WTC11 (cell line): ENCODE data around the gene ZRANB2.

Experiments used
- GABPB1 ChIP-seq: sonication (generic); formaldehyde crosslinking; IDR thresholded peaks from 2 replicates; pipeline ENCODE4 v1.8.1; 2023; ENCODE audit warnings: mild to moderate bottlenecking, missing genetic modification reagents
- GRHL2 ChIP-seq: fragments of 250-450 bp; sonication (Bioruptor Pico); IDR thresholded peaks from 2 replicates; pipeline ENCODE4 v1.8.0; 2022; ENCODE audit warnings: mild to moderate bottlenecking, moderate library complexity; ENCODE audit not compliant: insufficient replicate concordance, severe bottlenecking
- SP1 ChIP-seq: sonication (generic); formaldehyde crosslinking; conservative IDR thresholded peaks from 2 replicates; pipeline ENCODE4 v1.8.1; 2022; ENCODE audit warnings: missing genetic modification reagents
- TEAD4 ChIP-seq: sonication (generic); formaldehyde crosslinking; IDR thresholded peaks from 2 replicates; pipeline ENCODE4 v1.8.0; 2022; ENCODE audit warnings: mild to moderate bottlenecking, missing genetic modification reagents
- ZBTB21 ChIP-seq: sonication (generic); formaldehyde crosslinking; IDR thresholded peaks from 2 replicates; pipeline ENCODE4 v1.8.1; 2023; ENCODE audit warnings: mild to moderate bottlenecking, missing genetic modification reagents, borderline replicate concordance
- ZNF396 ChIP-seq: fragments of 250-450 bp; sonication (Bioruptor Pico); IDR thresholded peaks from 2 replicates; pipeline ENCODE4 v1.8.0; 2021; ENCODE audit warnings: mild to moderate bottlenecking, moderate library complexity, borderline replicate concordance
- TF ChIP-seq, protein P1 (sequence below): sonication (generic); formaldehyde crosslinking; IDR thresholded peaks from 2 replicates; pipeline ENCODE4 v1.8.1; 2023; ENCODE audit warnings: mild to moderate bottlenecking, missing genetic modification reagents, moderate library complexity
- TF ChIP-seq, protein P2 (sequence below): fragments of 200-600 bp; IDR thresholded peaks from 2 replicates; pipeline ENCODE4 v1.8.0; 2022; ENCODE audit warnings: antibody characterized with exemption
- TF ChIP-seq, protein P3 (sequence below): sonication (generic); formaldehyde crosslinking; IDR thresholded peaks from 2 replicates; pipeline ENCODE4 v1.8.0; 2023; ENCODE audit warnings: missing genetic modification reagents, mild to moderate bottlenecking, borderline replicate concordance
- TF ChIP-seq, protein P4 (sequence below): sonication (generic); formaldehyde crosslinking; IDR thresholded peaks from 2 replicates; pipeline ENCODE4 v1.8.1; 2023; ENCODE audit warnings: mild to moderate bottlenecking, missing genetic modification reagents, moderate library complexity
- TF ChIP-seq, protein P5 (sequence below): sonication (generic); formaldehyde crosslinking; IDR thresholded peaks from 2 replicates; pipeline ENCODE4 v1.8.0; 2023; ENCODE audit warnings: missing genetic modification reagents

DNA sequence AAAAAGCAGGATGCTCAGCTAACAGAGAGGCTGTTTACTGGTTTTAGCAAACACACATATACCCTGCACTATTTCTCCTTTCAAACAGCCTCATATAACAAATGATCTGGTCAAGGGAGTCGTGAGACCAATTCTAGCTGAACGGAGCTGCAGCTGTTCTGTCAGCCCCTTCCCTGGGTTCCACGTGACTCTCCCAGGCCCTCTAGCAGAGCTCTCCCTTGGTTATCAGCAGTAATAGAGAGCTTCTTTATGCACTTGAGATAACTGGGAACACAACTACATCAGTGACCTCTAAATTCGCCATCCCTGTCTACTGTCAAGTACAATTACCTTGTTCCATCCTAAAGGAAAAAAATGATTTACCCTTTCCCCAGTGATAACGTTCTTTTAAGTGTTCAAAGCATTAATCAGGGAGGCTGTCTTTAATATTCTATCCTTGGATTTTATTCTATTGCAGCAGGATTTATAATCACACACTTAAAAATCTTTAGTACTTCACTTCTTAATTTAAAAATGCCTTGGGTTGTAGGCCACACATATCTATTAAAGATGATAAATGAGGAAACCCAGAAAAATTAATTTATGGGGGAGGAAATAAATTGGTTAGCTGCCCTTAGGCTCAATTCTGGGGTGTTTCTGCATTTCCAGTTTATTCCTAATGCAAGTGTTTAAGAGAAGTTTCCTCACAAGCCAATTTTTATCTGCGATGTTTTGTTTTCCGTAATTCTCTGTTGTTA lies 61.4 kb downstream of the ZRANB2 start:
- TF ChIP-seq, protein P1, sequence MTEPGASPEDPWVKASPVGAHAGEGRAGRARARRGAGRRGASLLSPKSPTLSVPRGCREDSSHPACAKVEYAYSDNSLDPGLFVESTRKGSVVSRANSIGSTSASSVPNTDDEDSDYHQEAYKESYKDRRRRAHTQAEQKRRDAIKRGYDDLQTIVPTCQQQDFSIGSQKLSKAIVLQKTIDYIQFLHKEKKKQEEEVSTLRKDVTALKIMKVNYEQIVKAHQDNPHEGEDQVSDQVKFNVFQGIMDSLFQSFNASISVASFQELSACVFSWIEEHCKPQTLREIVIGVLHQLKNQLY (CRISPR knock-in tag): no peak
- no peak for TF ChIP-seq SP1
- TF ChIP-seq GRHL2 (CRISPR knock-in tag): no peak
- TF ChIP-seq, protein P2, sequence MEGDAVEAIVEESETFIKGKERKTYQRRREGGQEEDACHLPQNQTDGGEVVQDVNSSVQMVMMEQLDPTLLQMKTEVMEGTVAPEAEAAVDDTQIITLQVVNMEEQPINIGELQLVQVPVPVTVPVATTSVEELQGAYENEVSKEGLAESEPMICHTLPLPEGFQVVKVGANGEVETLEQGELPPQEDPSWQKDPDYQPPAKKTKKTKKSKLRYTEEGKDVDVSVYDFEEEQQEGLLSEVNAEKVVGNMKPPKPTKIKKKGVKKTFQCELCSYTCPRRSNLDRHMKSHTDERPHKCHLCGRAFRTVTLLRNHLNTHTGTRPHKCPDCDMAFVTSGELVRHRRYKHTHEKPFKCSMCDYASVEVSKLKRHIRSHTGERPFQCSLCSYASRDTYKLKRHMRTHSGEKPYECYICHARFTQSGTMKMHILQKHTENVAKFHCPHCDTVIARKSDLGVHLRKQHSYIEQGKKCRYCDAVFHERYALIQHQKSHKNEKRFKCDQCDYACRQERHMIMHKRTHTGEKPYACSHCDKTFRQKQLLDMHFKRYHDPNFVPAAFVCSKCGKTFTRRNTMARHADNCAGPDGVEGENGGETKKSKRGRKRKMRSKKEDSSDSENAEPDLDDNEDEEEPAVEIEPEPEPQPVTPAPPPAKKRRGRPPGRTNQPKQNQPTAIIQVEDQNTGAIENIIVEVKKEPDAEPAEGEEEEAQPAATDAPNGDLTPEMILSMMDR: no peak
- TF ChIP-seq TEAD4: no peak
- TF ChIP-seq, protein P3, sequence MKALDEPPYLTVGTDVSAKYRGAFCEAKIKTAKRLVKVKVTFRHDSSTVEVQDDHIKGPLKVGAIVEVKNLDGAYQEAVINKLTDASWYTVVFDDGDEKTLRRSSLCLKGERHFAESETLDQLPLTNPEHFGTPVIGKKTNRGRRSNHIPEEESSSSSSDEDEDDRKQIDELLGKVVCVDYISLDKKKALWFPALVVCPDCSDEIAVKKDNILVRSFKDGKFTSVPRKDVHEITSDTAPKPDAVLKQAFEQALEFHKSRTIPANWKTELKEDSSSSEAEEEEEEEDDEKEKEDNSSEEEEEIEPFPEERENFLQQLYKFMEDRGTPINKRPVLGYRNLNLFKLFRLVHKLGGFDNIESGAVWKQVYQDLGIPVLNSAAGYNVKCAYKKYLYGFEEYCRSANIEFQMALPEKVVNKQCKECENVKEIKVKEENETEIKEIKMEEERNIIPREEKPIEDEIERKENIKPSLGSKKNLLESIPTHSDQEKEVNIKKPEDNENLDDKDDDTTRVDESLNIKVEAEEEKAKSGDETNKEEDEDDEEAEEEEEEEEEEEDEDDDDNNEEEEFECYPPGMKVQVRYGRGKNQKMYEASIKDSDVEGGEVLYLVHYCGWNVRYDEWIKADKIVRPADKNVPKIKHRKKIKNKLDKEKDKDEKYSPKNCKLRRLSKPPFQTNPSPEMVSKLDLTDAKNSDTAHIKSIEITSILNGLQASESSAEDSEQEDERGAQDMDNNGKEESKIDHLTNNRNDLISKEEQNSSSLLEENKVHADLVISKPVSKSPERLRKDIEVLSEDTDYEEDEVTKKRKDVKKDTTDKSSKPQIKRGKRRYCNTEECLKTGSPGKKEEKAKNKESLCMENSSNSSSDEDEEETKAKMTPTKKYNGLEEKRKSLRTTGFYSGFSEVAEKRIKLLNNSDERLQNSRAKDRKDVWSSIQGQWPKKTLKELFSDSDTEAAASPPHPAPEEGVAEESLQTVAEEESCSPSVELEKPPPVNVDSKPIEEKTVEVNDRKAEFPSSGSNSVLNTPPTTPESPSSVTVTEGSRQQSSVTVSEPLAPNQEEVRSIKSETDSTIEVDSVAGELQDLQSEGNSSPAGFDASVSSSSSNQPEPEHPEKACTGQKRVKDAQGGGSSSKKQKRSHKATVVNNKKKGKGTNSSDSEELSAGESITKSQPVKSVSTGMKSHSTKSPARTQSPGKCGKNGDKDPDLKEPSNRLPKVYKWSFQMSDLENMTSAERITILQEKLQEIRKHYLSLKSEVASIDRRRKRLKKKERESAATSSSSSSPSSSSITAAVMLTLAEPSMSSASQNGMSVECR (CRISPR knock-in tag): no peak
- no peak for TF ChIP-seq ZBTB21
- TF ChIP-seq, protein P4, sequence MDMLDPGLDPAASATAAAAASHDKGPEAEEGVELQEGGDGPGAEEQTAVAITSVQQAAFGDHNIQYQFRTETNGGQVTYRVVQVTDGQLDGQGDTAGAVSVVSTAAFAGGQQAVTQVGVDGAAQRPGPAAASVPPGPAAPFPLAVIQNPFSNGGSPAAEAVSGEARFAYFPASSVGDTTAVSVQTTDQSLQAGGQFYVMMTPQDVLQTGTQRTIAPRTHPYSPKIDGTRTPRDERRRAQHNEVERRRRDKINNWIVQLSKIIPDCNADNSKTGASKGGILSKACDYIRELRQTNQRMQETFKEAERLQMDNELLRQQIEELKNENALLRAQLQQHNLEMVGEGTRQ (CRISPR knock-in tag): no peak
- TF ChIP-seq GABPB1 (CRISPR knock-in tag): no peak
- TF ChIP-seq, protein P5, sequence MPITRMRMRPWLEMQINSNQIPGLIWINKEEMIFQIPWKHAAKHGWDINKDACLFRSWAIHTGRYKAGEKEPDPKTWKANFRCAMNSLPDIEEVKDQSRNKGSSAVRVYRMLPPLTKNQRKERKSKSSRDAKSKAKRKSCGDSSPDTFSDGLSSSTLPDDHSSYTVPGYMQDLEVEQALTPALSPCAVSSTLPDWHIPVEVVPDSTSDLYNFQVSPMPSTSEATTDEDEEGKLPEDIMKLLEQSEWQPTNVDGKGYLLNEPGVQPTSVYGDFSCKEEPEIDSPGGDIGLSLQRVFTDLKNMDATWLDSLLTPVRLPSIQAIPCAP (CRISPR knock-in tag): no peak
- no peak for TF ChIP-seq ZNF396
